Measurements from ENCODE around the gene PDIA5.

Gene PDIA5

DNA sequence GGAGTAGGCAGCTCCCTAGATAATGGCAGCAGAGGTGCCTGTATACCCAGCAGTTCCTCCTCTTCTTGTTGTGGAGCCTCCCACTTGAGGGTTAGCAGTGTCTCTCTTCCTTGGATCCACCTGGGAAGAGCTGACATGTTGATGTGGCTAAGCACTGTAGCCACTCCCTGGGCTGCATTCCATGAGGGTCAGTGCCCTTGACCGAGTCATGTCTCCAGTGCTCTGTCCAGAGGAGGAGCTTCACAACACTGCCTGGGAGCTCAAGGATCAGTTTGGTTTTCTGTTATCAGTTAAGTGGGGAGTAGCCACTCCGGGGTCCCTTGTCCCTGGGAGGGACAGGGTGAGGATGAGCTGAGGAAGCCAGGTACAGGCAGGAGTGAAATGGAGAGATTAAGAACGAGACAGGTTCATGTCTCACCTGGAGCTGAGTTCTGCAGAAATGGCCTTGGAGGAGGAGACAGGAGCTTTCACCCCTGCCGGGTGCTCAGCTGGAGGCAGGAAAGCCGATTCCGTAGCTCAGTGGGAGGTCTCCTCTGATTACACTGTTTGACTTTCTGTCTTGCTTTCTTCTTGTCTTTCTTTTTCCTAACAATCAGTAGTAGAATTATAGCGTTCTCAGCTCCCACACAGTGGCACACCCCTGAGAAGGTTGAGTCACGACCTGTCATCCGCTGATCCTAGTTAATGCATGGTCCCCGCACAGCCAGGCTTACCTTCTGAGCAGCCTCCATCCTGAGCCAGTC, 77.0 kb downstream of the PDIA5 start:
- no peak for TF ChIP-seq CTCF (IDR thresholded peaks at IDR 0.05; ENCODE audit: insufficient read depth, low read length)
- no peak for TF ChIP-seq POLR2AphosphoS5 (IDR thresholded peaks at IDR 0.05; ENCODE audit: low read depth)
- TF ChIP-seq GABPA (IDR thresholded peaks at IDR 0.05; ENCODE audit: low read depth) = no peak
- no peak for TF ChIP-seq SPI1 (IDR thresholded peaks at IDR 0.05; ENCODE audit: borderline replicate concordance, low read depth)
- TF ChIP-seq, protein P1, sequence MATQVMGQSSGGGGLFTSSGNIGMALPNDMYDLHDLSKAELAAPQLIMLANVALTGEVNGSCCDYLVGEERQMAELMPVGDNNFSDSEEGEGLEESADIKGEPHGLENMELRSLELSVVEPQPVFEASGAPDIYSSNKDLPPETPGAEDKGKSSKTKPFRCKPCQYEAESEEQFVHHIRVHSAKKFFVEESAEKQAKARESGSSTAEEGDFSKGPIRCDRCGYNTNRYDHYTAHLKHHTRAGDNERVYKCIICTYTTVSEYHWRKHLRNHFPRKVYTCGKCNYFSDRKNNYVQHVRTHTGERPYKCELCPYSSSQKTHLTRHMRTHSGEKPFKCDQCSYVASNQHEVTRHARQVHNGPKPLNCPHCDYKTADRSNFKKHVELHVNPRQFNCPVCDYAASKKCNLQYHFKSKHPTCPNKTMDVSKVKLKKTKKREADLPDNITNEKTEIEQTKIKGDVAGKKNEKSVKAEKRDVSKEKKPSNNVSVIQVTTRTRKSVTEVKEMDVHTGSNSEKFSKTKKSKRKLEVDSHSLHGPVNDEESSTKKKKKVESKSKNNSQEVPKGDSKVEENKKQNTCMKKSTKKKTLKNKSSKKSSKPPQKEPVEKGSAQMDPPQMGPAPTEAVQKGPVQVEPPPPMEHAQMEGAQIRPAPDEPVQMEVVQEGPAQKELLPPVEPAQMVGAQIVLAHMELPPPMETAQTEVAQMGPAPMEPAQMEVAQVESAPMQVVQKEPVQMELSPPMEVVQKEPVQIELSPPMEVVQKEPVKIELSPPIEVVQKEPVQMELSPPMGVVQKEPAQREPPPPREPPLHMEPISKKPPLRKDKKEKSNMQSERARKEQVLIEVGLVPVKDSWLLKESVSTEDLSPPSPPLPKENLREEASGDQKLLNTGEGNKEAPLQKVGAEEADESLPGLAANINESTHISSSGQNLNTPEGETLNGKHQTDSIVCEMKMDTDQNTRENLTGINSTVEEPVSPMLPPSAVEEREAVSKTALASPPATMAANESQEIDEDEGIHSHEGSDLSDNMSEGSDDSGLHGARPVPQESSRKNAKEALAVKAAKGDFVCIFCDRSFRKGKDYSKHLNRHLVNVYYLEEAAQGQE (IDR thresholded peaks at IDR 0.05; ENCODE audit: insufficient replicate concordance, low read depth) = no peak

GRCh38 chr3:123147754-123148535, 81.1 kb downstream of the PDIA5 start:
- no peaks in the 10 kb centered on the region for H3K27me3 ChIP-seq (ENCODE audit: insufficient read depth, poor library complexity, severe bottlenecking)
- no peak overlapping the region for H3K27ac ChIP-seq (replicated peaks)
- TF ChIP-seq SPI1 (IDR thresholded peaks at IDR 0.05; ENCODE audit: borderline replicate concordance, low read depth) (no peak), CTCF (IDR thresholded peaks at IDR 0.05; ENCODE audit: insufficient read depth, low read length) (no peak), GABPA (IDR thresholded peaks at IDR 0.05; ENCODE audit: low read depth) (no peak), POLR2AphosphoS5 (IDR thresholded peaks at IDR 0.05; ENCODE audit: low read depth) (no peak)
- TF ChIP-seq, protein P1 (IDR thresholded peaks at IDR 0.05; ENCODE audit: insufficient replicate concordance, low read depth) = no peak

More for the DNA sequence above, 77.0 kb downstream of the PDIA5 start:
- Histone ChIP-seq H3K27me3 (ENCODE audit: insufficient read depth, poor library complexity, severe bottlenecking) (no peaks in the 10 kb centered on the region), H3K27ac (replicated peaks) (no peak overlapping the region), H3K4me3 (replicated peaks; ENCODE audit: insufficient read depth, low read length) (no peak overlapping the region)
- no peak for DNase-seq (ENCODE audit: low read depth in 1 of 2, low spot score in 1 of 2)

DNA sequence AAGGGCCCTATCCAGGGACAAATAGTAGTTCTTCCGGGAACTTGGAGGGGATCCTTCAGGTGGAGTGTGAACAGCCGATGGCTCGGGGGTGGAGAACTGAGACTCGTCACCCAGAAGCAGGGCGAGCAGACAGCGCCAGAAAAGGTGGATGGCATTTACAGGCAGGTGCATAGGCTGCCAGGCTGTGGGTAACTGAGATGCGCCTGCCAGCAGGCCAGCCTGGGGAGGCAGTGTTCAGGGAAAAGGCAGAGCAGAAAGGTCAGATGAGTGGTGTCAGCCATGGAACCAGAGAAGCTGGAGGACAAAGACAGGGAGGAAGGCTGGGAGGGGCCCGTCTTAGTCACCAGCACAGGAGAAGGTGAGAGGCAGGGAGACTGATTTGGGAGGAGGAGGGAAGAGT, 81.9 kb downstream of the PDIA5 start:
- no peak for TF ChIP-seq SPI1 (IDR thresholded peaks at IDR 0.05; ENCODE audit: borderline replicate concordance, low read depth)
- H3K4me3 ChIP-seq (replicated peaks; ENCODE audit: insufficient read depth, low read length) = no peak overlapping the region
- no peak overlapping the region for H3K27ac ChIP-seq (replicated peaks)
- no peaks in the 10 kb centered on the region for H3K27me3 ChIP-seq (ENCODE audit: insufficient read depth, poor library complexity, severe bottlenecking)
- no peak for DNase-seq (ENCODE audit: low read depth in 1 of 2, low spot score in 1 of 2)

More at GRCh38 chr3:123147754-123148535, 81.1 kb downstream of the PDIA5 start:
- no peak overlapping the region for H3K4me3 ChIP-seq (replicated peaks; ENCODE audit: insufficient read depth, low read length)
- DNase-seq (ENCODE audit: low read depth in 1 of 2, low spot score in 1 of 2) = no peak

- no peak overlapping the region for H3K4me3 ChIP-seq (replicated peaks; ENCODE audit: insufficient read depth, low read length)
- no peak overlapping the region for H3K27ac ChIP-seq (replicated peaks)
- DNase-seq (ENCODE audit: low read depth in 1 of 2, low spot score in 1 of 2) = no peak
- no peak for TF ChIP-seq GABPA (IDR thresholded peaks at IDR 0.05; ENCODE audit: low read depth)
- TF ChIP-seq POLR2AphosphoS5 (IDR thresholded peaks at IDR 0.05; ENCODE audit: low read depth) = no peak
- no peak for TF ChIP-seq SPI1 (IDR thresholded peaks at IDR 0.05; ENCODE audit: borderline replicate concordance, low read depth)
- no peak for TF ChIP-seq CTCF (IDR thresholded peaks at IDR 0.05; ENCODE audit: insufficient read depth, low read length)
- TF ChIP-seq, protein P1 (IDR thresholded peaks at IDR 0.05; ENCODE audit: insufficient replicate concordance, low read depth) = no peak
- no peaks in the 10 kb centered on the region for H3K27me3 ChIP-seq (ENCODE audit: insufficient read depth, poor library complexity, severe bottlenecking)
These were observed 82.7 kb downstream of the PDIA5 start for GRCh38 chr3:123149525-123149924.
